K562 (cell line): ENCODE results near the gene ARL8A. TPM values are rescaled to one million over a fixed set of nuclear protein-coding genes. Genes with fewer than 3 reads are reported as not detected.

ENCODE experiments used
- CAMTA2 ChIP-seq: fragments of 250-450 bp; sonication (Bioruptor Pico); conservative IDR thresholded peaks from 2 replicates; pipeline ENCODE4 v1.5.1; 2022
- CBX1 ChIP-seq: sonication (generic); IDR thresholded peaks from 2 replicates; pipeline ENCODE4 v1.6.1; 2016; ENCODE audit warnings: antibody characterized with exemption, low read depth, mild to moderate bottlenecking
- CBX5 ChIP-seq: IDR thresholded peaks from 2 replicates; pipeline ENCODE4 v1.6.1; 2014; ENCODE audit warnings: low read depth, borderline replicate concordance
- CBX8 ChIP-seq: fragments of 200-600 bp; sonication (generic); IDR thresholded peaks from 2 replicates; pipeline ENCODE4 v1.6.1; 2012; ENCODE audit warnings: borderline replicate concordance, mixed run types, low read depth, mild to moderate bottlenecking, moderate library complexity, mixed read lengths, low read length, control low read depth, inconsistent platforms; ENCODE audit not compliant: poor library complexity, severe bottlenecking; ENCODE audit errors: extremely low read depth
- CREM ChIP-seq: IDR thresholded peaks from 2 replicates; pipeline ENCODE4 v1.6.1; 2014; ENCODE audit warnings: antibody characterized with exemption, low read depth
- CXXC5 ChIP-seq: fragments of 250-450 bp; sonication (Bioruptor Pico); IDR thresholded peaks from 2 replicates; pipeline ENCODE4 v1.8.0; 2022; ENCODE audit warnings: inconsistent platforms, mild to moderate bottlenecking, moderate library complexity
- EGR1 ChIP-seq: fragments of 450-650 bp; conservative IDR thresholded peaks from 2 replicates; pipeline ENCODE4 v1.6.1; 2017; ENCODE audit warnings: mild to moderate bottlenecking
- GATAD2B ChIP-seq: fragments of 450-650 bp; IDR thresholded peaks from 2 replicates; pipeline ENCODE4 v1.6.1; 2017; ENCODE audit warnings: mild to moderate bottlenecking, borderline replicate concordance
- MAFF ChIP-seq: IDR thresholded peaks from 2 replicates; pipeline ENCODE4 v1.6.1; 2012; ENCODE audit warnings: low read length, improper control_type of control experiment
- POLR2G ChIP-seq: fragments of 200-400 bp; formaldehyde crosslinking; IDR thresholded peaks from 2 replicates; pipeline ENCODE4 v1.6.1; 2017; ENCODE audit warnings: low read depth, mild to moderate bottlenecking, antibody characterized with exemption, low read length, moderate library complexity
- RB1 ChIP-seq: fragments of 450-650 bp; IDR thresholded peaks from 2 replicates; pipeline ENCODE4 v1.6.1; 2017; ENCODE audit warnings: low read depth, mild to moderate bottlenecking
- RBFOX2 ChIP-seq: fragments of 200-400 bp; formaldehyde crosslinking; IDR thresholded peaks from 2 replicates; pipeline ENCODE4 v1.6.1; 2017; ENCODE audit warnings: low read depth, mild to moderate bottlenecking, low read length, moderate library complexity
- SMARCC2 ChIP-seq: fragments of 450-650 bp; IDR thresholded peaks from 2 replicates; pipeline ENCODE4 v1.6.1; 2017; ENCODE audit warnings: antibody characterized with exemption, moderate library complexity, mild to moderate bottlenecking, low read depth
- SMC3 ChIP-seq: conservative IDR thresholded peaks from 2 replicates; pipeline ENCODE4 v1.6.1; 2011; ENCODE audit warnings: low read depth, low read length, improper control_type of control experiment; ENCODE audit not compliant: insufficient read depth
- SUPT5H ChIP-seq: fragments of 450-650 bp; IDR thresholded peaks from 2 replicates; pipeline ENCODE4 v1.6.1; 2016
- TCF7L2 ChIP-seq: fragments of 150-350 bp; IDR thresholded peaks from 2 replicates; pipeline ENCODE4 v1.6.1; 2016; ENCODE audit warnings: low read depth, mild to moderate bottlenecking, low read length, moderate library complexity
- TEAD2 ChIP-seq: fragments of 450-650 bp; IDR thresholded peaks from 2 replicates; pipeline ENCODE4 v1.6.1; 2016; ENCODE audit warnings: missing genetic modification characterization, control low read depth, missing compliant biosample characterization
- TSHZ1 ChIP-seq: fragments of 250-450 bp; sonication (Bioruptor Pico); IDR thresholded peaks from 2 replicates; pipeline ENCODE4 v1.4.0; 2020; ENCODE audit warnings: mild to moderate bottlenecking, moderate library complexity
- U2AF2 ChIP-seq: fragments of 200-400 bp; formaldehyde crosslinking; optimal IDR thresholded peaks from 2 replicates; pipeline ENCODE3; 2017; ENCODE audit warnings: low read depth, mild to moderate bottlenecking, low read length
- ZBTB2 ChIP-seq: fragments of 450-650 bp; IDR thresholded peaks from 2 replicates; pipeline ENCODE4 v1.6.1; 2016; ENCODE audit warnings: antibody characterized with exemption
- ZNF398 ChIP-seq: fragments of 250-450 bp; sonication (Bioruptor Pico); IDR thresholded peaks from 2 replicates; pipeline ENCODE4 v1.8.0; 2021; ENCODE audit warnings: moderate library complexity, mild to moderate bottlenecking, inconsistent platforms
- ZNF76 ChIP-seq: fragments of 250-450 bp; sonication (Bioruptor Pico); IDR thresholded peaks from 2 replicates; pipeline ENCODE4 v1.4.0; 2020; ENCODE audit warnings: mild to moderate bottlenecking, moderate library complexity, borderline replicate concordance
- polyA plus RNA-seq, 8 experiments: library from polyadenylated mRNA; depleted of rRNA in 4 of 8; stranded (reverse) in 5 of 8; unstranded in 3 of 8; fragments of >200 nt; fragmentation: Nextera tagmentation in 2 of 8; fragmentation: Illumina TruSeq in 1 of 8; extraction: Ambion mirVana in 2 of 8; extraction: Trizol in 1 of 8; gene quantifications; 2 replicates each; pipeline versions ENCODE4 v1.2.1 to v1.2.3, GENCODE V29; 2011 to 2014; ENCODE audit warnings: inconsistent platforms in 1 of 8, missing spikeins in 1 of 8
- total RNA-seq, 7 experiments: library from RNA; depleted of rRNA in 6 of 7; stranded (reverse); fragments of >200 nt in 6 of 7; fragmentation: Illumina TruSeq in 2 of 7; extraction: Trizol in 2 of 7; gene quantifications; 2 replicates each; pipeline versions ENCODE4 v1.2.1 to v1.2.3, GENCODE V29; 2011 to 2021; ENCODE audit warnings: low replicate concordance in 1 of 7
- TF ChIP-seq, protein P1 (sequence below): sonication (generic); formaldehyde crosslinking; IDR thresholded peaks from 2 replicates; pipeline ENCODE4 v1.9.0; 2022; ENCODE audit warnings: mild to moderate bottlenecking, missing genetic modification reagents

Gene ARL8A
- total and polyA plus RNA-seq, 9 of the 15 experiments (the other 6 are each of a cell fraction or from before 2014, with no cell fraction given): 0.17 to 27.3 (median 15.6) TPM

DNA sequence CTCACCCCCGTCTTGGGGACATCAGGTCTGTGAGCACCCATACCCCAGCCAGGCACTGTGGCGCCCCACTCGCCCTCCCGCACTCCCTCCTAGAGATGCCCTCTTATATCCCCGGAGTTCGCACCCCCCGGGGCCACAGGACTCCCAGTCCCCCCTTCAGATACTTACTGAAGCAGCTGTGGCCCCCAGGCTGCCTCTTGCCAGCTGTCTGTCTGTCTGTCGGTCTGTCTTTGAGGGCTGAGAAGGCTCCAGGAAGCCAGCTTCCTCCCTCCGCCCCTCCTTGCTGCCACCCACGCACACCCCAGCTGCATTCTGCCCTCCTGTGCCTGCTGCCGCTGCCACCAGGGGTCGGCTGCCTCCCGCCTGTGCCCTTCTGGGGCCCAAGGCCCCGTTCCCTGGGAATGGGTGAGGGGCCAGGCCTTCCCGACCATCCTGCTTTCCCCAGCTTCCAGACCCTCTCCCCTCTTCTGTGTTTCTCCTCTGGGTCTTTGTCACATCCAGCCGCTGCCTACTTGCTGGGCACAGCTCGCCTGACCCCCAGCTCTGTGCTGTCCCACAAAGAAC is 15.9 kb upstream of the ARL8A start, which contains the start of gene PTPN7 (continued):
- TF ChIP-seq SMC3 (no peak), POLR2G (peak; percentile 76), RB1 (0 out of 2 replicates have a peak, but pooled peaks have one; percentile 8), SUPT5H (no peak), CXXC5 (CRISPR knock-in tag) (peak; percentile 38; the same call in 1 of the 2 replicates), ZBTB2 (no peak), ZNF76 (peak; percentile 12; the same call in 1 of the 2 replicates), CBX1 (no peak), GATAD2B (no peak), RBFOX2 (peak; percentile 81), EGR1 (peak; percentile 99), SMARCC2 (no peak), U2AF2 (no peak), TSHZ1 (CRISPR knock-in tag) (peak; percentile 44; the same call in 1 of the 2 replicates), CREM (peak; percentile 36), MAFF (no peak), CAMTA2 (CRISPR knock-in tag) (peak; percentile 92), CBX8 (no peak), ZNF398 (CRISPR knock-in tag) (no peak), TCF7L2 (no peak), CBX5 (0 out of 2 replicates have a peak, but pooled peaks have one; percentile 42), TEAD2 (tag) (no peak)
- TF ChIP-seq, protein P1, sequence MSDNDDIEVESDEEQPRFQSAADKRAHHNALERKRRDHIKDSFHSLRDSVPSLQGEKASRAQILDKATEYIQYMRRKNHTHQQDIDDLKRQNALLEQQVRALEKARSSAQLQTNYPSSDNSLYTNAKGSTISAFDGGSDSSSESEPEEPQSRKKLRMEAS (CRISPR knock-in tag): no peak
